Measurements from ENCODE around the gene C16orf86. TPM values are rescaled to one million over a fixed set of nuclear protein-coding genes. Genes with fewer than 3 reads are reported as not detected.

Gene C16orf86
- total RNA-seq, 4 donors from 2014 or later: 5.1 to 8.5 (median 7.3) TPM

GRCh38 chr16:67709050-67709449 lies 42.4 kb downstream of the C16orf86 start:
- no peak for ATAC-seq
- H3K36me3 ChIP-seq: no peaks in the 10 kb centered on the region
- no peaks in the 10 kb centered on the region for H3K9me3 ChIP-seq
- in situ Hi-C loops (cut with MboI; ENCODE audit: low sequenced_read_pairs in 4 of 4): no loop called here
- H3K4me1 ChIP-seq: peaks cover 30 to 36% of the 10 kb centered on the region in 2 donors
- intact Hi-C loops (cut with DNase I; ENCODE audit: low total_unique reads): loop anchor here (2.0 kb wide), 1 partner anchor 32 kb away; no protein-coding TSS in a partner anchor
- TF ChIP-seq, protein P1, sequence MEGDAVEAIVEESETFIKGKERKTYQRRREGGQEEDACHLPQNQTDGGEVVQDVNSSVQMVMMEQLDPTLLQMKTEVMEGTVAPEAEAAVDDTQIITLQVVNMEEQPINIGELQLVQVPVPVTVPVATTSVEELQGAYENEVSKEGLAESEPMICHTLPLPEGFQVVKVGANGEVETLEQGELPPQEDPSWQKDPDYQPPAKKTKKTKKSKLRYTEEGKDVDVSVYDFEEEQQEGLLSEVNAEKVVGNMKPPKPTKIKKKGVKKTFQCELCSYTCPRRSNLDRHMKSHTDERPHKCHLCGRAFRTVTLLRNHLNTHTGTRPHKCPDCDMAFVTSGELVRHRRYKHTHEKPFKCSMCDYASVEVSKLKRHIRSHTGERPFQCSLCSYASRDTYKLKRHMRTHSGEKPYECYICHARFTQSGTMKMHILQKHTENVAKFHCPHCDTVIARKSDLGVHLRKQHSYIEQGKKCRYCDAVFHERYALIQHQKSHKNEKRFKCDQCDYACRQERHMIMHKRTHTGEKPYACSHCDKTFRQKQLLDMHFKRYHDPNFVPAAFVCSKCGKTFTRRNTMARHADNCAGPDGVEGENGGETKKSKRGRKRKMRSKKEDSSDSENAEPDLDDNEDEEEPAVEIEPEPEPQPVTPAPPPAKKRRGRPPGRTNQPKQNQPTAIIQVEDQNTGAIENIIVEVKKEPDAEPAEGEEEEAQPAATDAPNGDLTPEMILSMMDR (IDR thresholded peaks at IDR 0.05 in 4 of 5, conservative IDR thresholded peaks at IDR 0.05 in 1 of 5): no peak
- TF ChIP-seq POLR2A (IDR thresholded peaks at IDR 0.05): no peak
- DNase-seq: no peak
- H3K27me3 ChIP-seq: no peaks in the 10 kb centered on the region
- peak overlapping the region; percentile 71 to 81 (median 73) for H3K27ac ChIP-seq
- no peak overlapping the region for H3K4me3 ChIP-seq

GRCh38 chr16:67710607-67711006 lies 44.0 kb downstream of the C16orf86 start:
- Histone ChIP-seq H3K27ac (no peak overlapping the region), H3K27me3 (no peaks in the 10 kb centered on the region), H3K4me1 (peaks cover 16 to 23% of the 10 kb centered on the region in 2 donors), H3K9me3 (no peaks in the 10 kb centered on the region), H3K36me3 (no peaks in the 10 kb centered on the region), H3K4me3 (no peak overlapping the region)
- no peak for TF ChIP-seq POLR2A (IDR thresholded peaks at IDR 0.05)
- TF ChIP-seq, protein P1 (IDR thresholded peaks at IDR 0.05 in 4 of 5, conservative IDR thresholded peaks at IDR 0.05 in 1 of 5): no peak
- no peak for DNase-seq
- no peak for ATAC-seq
- intact Hi-C loops (cut with DNase I; ENCODE audit: low total_unique reads): no loop called here
- in situ Hi-C loops (cut with MboI; ENCODE audit: low sequenced_read_pairs in 4 of 4): no loop called here

DNA sequence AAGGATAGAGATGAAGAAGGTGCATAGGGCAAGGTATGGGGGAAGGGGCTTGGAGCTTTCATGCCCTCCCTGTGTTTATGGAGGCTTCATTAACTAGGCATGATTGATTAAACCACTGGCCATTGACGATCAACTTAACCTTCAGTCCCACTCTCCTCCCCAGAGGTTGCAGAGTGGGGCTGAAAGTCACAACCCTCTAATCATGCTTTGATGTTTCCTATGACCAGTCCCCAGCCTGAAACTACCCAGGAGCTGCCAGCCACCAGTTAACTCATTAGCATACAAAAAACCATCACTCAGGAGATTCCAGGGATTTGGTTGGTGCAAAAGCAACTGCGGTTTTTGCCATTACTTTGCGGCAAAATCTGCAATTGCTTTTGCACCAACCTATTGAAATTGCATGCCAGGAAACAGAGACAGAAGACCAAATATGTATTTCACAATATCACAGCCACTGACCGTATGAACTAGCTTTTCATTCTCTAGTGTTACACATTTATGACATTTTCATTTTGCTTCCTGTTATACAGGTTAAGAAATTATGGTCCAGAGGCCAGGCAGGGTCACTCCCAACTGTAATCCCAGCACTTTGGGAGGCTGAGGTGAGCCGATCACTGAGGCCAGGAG lies 47.1 kb downstream of the C16orf86 start:
- intact Hi-C loops (cut with DNase I; ENCODE audit: low total_unique reads): no loop called here
- in situ Hi-C loops (cut with MboI; ENCODE audit: low sequenced_read_pairs in 4 of 4): no loop called here
- no peak overlapping the region for H3K27ac ChIP-seq
- DNase-seq (no peak), ATAC-seq (no peak)
- no peaks in the 10 kb centered on the region for H3K9me3 ChIP-seq
- no peak for TF ChIP-seq POLR2A (IDR thresholded peaks at IDR 0.05)
- TF ChIP-seq, protein P1 (IDR thresholded peaks at IDR 0.05 in 4 of 5, conservative IDR thresholded peaks at IDR 0.05 in 1 of 5): no peak
- peaks cover 14 to 19% of the 10 kb centered on the region in 2 donors for H3K4me1 ChIP-seq
- no peaks in the 10 kb centered on the region for H3K36me3 ChIP-seq
- no peaks in the 10 kb centered on the region for H3K27me3 ChIP-seq
- no peak overlapping the region for H3K4me3 ChIP-seq

GRCh38 chr16:67714522-67714921 lies 47.9 kb downstream of the C16orf86 start:
- Histone ChIP-seq H3K4me1 (peaks cover 10 to 15% of the 10 kb centered on the region in 2 donors), H3K4me3 (no peak overlapping the region), H3K36me3 (no peaks in the 10 kb centered on the region), H3K27ac (no peak overlapping the region), H3K9me3 (no peaks in the 10 kb centered on the region), H3K27me3 (no peaks in the 10 kb centered on the region)
- DNase-seq (no peak), ATAC-seq (no peak)
- intact Hi-C loops (cut with DNase I; ENCODE audit: low total_unique reads): no loop called here
- in situ Hi-C loops (cut with MboI; ENCODE audit: low sequenced_read_pairs in 4 of 4): no loop called here
- no peak for TF ChIP-seq POLR2A (IDR thresholded peaks at IDR 0.05)
- TF ChIP-seq, protein P1 (IDR thresholded peaks at IDR 0.05 in 4 of 5, conservative IDR thresholded peaks at IDR 0.05 in 1 of 5): no peak
